ENCODE measurements around the gene DMD.

DNA sequence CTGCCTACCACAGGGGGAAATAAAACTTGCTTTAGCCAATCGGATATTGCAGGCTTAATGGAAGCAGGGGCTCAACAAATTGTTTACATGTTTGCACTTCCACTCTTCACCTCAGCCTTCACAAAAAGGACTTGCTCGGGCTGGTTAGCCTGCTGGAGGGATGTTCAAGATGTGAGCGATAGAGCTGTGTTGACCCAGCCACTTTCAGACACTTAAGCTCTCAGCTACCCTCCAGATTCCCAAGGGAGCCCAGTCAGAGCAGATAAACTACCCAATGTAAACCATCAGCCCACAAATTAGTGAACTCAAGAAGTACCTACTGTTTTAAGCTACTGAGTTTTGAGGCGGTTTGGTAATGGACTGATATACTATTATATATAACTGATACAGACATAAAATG, 1631.1 kb downstream of the DMD start:
- TF ChIP-seq, protein P1, sequence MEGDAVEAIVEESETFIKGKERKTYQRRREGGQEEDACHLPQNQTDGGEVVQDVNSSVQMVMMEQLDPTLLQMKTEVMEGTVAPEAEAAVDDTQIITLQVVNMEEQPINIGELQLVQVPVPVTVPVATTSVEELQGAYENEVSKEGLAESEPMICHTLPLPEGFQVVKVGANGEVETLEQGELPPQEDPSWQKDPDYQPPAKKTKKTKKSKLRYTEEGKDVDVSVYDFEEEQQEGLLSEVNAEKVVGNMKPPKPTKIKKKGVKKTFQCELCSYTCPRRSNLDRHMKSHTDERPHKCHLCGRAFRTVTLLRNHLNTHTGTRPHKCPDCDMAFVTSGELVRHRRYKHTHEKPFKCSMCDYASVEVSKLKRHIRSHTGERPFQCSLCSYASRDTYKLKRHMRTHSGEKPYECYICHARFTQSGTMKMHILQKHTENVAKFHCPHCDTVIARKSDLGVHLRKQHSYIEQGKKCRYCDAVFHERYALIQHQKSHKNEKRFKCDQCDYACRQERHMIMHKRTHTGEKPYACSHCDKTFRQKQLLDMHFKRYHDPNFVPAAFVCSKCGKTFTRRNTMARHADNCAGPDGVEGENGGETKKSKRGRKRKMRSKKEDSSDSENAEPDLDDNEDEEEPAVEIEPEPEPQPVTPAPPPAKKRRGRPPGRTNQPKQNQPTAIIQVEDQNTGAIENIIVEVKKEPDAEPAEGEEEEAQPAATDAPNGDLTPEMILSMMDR (IDR thresholded peaks at IDR 0.05), result no peak
- TF ChIP-seq POLR2AphosphoS5 (IDR thresholded peaks at IDR 0.05; ENCODE audit: low read depth, low read length) (no peak), TCF7L2 (IDR thresholded peaks at IDR 0.05; ENCODE audit: low read depth, low read length) (no peak), SIN3A (IDR thresholded peaks at IDR 0.05; ENCODE audit: borderline replicate concordance, insufficient read depth, low read depth, low read length) (no peak)
- TF ChIP-seq, protein P2, sequence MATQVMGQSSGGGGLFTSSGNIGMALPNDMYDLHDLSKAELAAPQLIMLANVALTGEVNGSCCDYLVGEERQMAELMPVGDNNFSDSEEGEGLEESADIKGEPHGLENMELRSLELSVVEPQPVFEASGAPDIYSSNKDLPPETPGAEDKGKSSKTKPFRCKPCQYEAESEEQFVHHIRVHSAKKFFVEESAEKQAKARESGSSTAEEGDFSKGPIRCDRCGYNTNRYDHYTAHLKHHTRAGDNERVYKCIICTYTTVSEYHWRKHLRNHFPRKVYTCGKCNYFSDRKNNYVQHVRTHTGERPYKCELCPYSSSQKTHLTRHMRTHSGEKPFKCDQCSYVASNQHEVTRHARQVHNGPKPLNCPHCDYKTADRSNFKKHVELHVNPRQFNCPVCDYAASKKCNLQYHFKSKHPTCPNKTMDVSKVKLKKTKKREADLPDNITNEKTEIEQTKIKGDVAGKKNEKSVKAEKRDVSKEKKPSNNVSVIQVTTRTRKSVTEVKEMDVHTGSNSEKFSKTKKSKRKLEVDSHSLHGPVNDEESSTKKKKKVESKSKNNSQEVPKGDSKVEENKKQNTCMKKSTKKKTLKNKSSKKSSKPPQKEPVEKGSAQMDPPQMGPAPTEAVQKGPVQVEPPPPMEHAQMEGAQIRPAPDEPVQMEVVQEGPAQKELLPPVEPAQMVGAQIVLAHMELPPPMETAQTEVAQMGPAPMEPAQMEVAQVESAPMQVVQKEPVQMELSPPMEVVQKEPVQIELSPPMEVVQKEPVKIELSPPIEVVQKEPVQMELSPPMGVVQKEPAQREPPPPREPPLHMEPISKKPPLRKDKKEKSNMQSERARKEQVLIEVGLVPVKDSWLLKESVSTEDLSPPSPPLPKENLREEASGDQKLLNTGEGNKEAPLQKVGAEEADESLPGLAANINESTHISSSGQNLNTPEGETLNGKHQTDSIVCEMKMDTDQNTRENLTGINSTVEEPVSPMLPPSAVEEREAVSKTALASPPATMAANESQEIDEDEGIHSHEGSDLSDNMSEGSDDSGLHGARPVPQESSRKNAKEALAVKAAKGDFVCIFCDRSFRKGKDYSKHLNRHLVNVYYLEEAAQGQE (IDR thresholded peaks at IDR 0.05; ENCODE audit: insufficient read depth in 1 of 2, low read depth in 2 of 2, low read length in 1 of 2), result no peak

Data from Panc1 (cell line).